Gastroesophageal sphincter (tissue), 3 donors: ENCODE data around the gene BTLA.
"Not testable (repeated sequence)": the region's sequence is repeated elsewhere in the genome, so short reads cannot be mapped to it uniquely, and the experiment has no call there.

Source experiments
- CTCF ChIP-seq, 4 experiments: fragments of 200-600 bp in 2 of 4; fragments of 450-650 bp in 2 of 4; sonication (generic) in 1 of 4; IDR thresholded peaks; one replicate each; pipeline ENCODE4 v1.5.1; 2017 to 2019; ENCODE audit warnings: antibody characterized with exemption in 4 of 4, mild to moderate bottlenecking in 2 of 4, moderate library complexity in 2 of 4
- POLR2A ChIP-seq, 2 donors: fragments of 450-650 bp; IDR thresholded peaks; one replicate each; pipeline ENCODE4 v1.6.1; 2017; ENCODE audit warnings: antibody characterized with exemption in 2 of 2, mild to moderate bottlenecking in 2 of 2, moderate library complexity in 1 of 2
- POLR2AphosphoS5 ChIP-seq: sonication (generic); formaldehyde crosslinking; IDR thresholded peaks from one replicate; pipeline ENCODE4 v1.6.1; 2017; ENCODE audit warnings: antibody characterized with exemption

GRCh38 chr3:112524127-112524526, 24.9 kb upstream of the BTLA start:
- not testable (repeated sequence) for TF ChIP-seq CTCF (IDR thresholded peaks at IDR 0.05); POLR2A (IDR thresholded peaks at IDR 0.05); POLR2AphosphoS5
